ENCODE data around the gene RABGGTB. TPM values are rescaled to one million over a fixed set of nuclear protein-coding genes. Genes with fewer than 3 reads are reported as not detected.

The RABGGTB gene
- total and polyA plus RNA-seq, 2 experiments from 2014 or later = 26.9 to 75.0 TPM

DNA sequence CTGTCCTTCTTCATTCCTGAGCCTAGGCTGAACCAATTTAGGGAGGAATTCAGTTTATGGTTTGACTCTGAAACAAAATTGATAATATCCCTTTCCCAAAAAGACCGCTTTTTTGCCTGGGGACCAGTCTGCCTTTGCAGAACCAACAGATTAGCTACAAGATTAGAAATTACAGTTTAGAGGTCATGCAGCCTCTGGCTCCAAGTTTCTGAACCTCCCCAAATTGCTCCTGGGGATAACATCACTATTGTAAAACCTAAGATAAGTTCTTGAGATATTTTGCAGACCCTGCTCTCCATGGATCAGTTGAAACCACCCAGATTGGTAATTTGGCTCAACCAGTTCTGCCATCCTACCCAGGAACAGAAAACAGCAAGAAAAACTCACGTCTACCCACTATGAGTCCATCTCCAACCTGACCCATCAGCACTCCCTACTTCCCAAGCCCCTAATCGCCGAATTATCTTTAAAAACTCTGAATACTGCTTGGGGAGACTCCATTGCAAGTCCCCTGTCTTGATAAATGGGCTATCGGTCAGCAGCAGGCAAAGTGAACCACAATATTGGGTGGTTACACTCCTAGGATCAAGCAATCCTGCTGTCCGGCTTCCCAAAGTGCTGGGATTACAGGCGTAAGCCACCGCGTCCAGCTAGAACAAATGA lies 605 bp upstream of the RABGGTB start:
- Histone ChIP-seq H3K9me2 (ENCODE audit: insufficient read depth) (no peaks in the 10 kb centered on the region), H3K4me3 (peak overlapping the region; percentile 98), H3K9me3 (ENCODE audit: low read depth) (no peaks in the 10 kb centered on the region), H2AFZ (peak overlapping the region; percentile 97), H3K4me2 (ENCODE audit: unreplicated experiment) (peak overlapping the region; percentile 88), H3F3A (ENCODE audit: insufficient read depth) (peaks cover 42% of the 10 kb centered on the region), H4K20me1 (ENCODE audit: insufficient read depth) (peaks cover 13% of the 10 kb centered on the region), H3K27ac (peak overlapping the region; percentile 70), H3K79me2 (ENCODE audit: insufficient read depth) (peaks cover 45% of the 10 kb centered on the region), H3K9ac (peak overlapping the region; percentile 96), H3K4me1 (ENCODE audit: insufficient read depth) (peaks cover 24% of the 10 kb centered on the region), H3K36me3 (ENCODE audit: low read depth) (peaks cover 25% of the 10 kb centered on the region; the same call in 1 of the 2 replicates), H3K27me3 (replicated peaks; ENCODE audit: insufficient read depth) (no peaks in the 10 kb centered on the region)
- no peak for TF ChIP-seq EZH2 (IDR thresholded peaks at IDR 0.05; ENCODE audit: insufficient read depth, poor library complexity, severe bottlenecking)
- TF ChIP-seq EZH2phosphoT487 (IDR thresholded peaks at IDR 0.05; ENCODE audit: insufficient read depth, low read depth) = no peak
- in situ Hi-C loops (cut with MboI) = no loop called here
- DNase-seq = no peak
- 12 to 13% methylated on average over 9 of the region's 9 CpGs for WGBS, 2 experiments (ENCODE audit: low coverage in 1 of 2, low lambda C conversion rate in 2 of 2, missing lambda C conversion rate in 2 of 2)

- H3K9me2 ChIP-seq (ENCODE audit: insufficient read depth) = no peaks in the 10 kb centered on the region
- H3K4me2 ChIP-seq (ENCODE audit: unreplicated experiment) = peak overlapping the region; percentile 88
- DNase-seq = peak; percentile 36
- TF ChIP-seq EZH2phosphoT487 (IDR thresholded peaks at IDR 0.05; ENCODE audit: insufficient read depth, low read depth) (no peak), EZH2 (IDR thresholded peaks at IDR 0.05; ENCODE audit: insufficient read depth, poor library complexity, severe bottlenecking) (no peak)
- H4K20me1 ChIP-seq (ENCODE audit: insufficient read depth) = peaks cover 27% of the 10 kb centered on the region
- H3K27ac ChIP-seq = peak overlapping the region; percentile 70
- H3K36me3 ChIP-seq (ENCODE audit: low read depth) = peaks cover 41% of the 10 kb centered on the region
- in situ Hi-C loops (cut with MboI) = no loop called here
- H3K9ac ChIP-seq = peak overlapping the region; percentile 96
- H3K27me3 ChIP-seq (replicated peaks; ENCODE audit: insufficient read depth) = no peaks in the 10 kb centered on the region
- peaks cover 60% of the 10 kb centered on the region for H3K79me2 ChIP-seq (ENCODE audit: insufficient read depth)
- H3K4me1 ChIP-seq (ENCODE audit: insufficient read depth) = peaks cover 32% of the 10 kb centered on the region
- H3K4me3 ChIP-seq = peak overlapping the region; percentile 98
- H2AFZ ChIP-seq = no peak overlapping the region; the same call in 1 of the 2 replicates
- H3K9me3 ChIP-seq (ENCODE audit: low read depth) = no peaks in the 10 kb centered on the region
- peaks cover 58% of the 10 kb centered on the region for H3F3A ChIP-seq (ENCODE audit: insufficient read depth)
- 1 to 2% methylated on average over 10 of the region's 10 CpGs for WGBS, 2 experiments (ENCODE audit: low coverage in 1 of 2, low lambda C conversion rate in 2 of 2, missing lambda C conversion rate in 2 of 2)
Measured at GRCh38 chr1:75786901-75787493, 941 bp downstream of the RABGGTB start.

DNA sequence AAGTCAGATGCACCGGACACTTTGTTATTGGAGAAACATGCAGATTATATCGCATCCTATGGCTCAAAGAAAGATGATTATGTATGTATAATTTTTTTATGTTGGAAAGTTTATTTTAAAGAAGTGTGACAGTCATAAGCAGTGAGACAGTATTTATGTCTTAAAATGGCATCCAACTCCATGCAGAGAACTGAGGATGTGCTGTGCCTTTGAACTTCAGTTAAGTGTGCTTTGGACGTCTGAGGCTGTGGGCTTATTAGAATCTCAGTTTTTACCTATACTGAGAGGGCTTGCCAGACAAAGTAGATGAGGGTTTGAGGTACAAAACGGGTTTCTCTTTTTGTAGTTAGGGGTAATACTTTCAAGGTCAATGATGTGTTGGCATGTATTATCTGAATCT lies 1.5 kb downstream of the RABGGTB start:
- 4% methylated on average over 4 of the region's 4 CpGs for WGBS, 2 experiments (ENCODE audit: low coverage in 1 of 2, low lambda C conversion rate in 2 of 2, missing lambda C conversion rate in 2 of 2)
- Histone ChIP-seq H3K27ac (peak overlapping the region; percentile 70), H3K36me3 (ENCODE audit: low read depth) (peaks cover 46% of the 10 kb centered on the region)

DNA sequence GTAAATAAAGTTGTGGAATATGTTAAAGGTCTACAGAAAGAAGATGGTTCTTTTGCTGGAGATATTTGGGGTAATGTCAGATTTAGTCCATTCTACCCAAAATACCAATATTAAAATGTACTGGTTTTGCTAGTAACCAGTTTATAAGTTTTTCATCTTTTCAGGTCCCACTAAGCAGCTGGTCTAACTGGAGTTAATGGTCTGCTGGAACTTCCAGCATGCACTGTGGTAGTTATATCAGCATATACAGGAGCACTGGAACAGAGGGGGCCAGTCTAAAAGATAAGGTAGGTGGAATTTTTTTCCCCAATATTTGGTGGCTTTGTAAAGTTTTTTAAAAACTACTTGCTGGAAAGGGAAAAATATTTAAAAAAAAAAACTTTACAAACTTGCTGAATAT lies 3.9 kb downstream of the RABGGTB start:
- Histone ChIP-seq H3K9ac (peak overlapping the region; percentile 96), H3K36me3 (ENCODE audit: low read depth) (peaks cover 68% of the 10 kb centered on the region), H3F3A (ENCODE audit: insufficient read depth) (peaks cover 86% of the 10 kb centered on the region), H3K4me3 (peak overlapping the region; percentile 98), H4K20me1 (ENCODE audit: insufficient read depth) (peaks cover 32% of the 10 kb centered on the region), H3K9me3 (ENCODE audit: low read depth) (no peaks in the 10 kb centered on the region), H2AFZ (no peak overlapping the region), H3K4me2 (ENCODE audit: unreplicated experiment) (peak overlapping the region; percentile 88), H3K79me2 (ENCODE audit: insufficient read depth) (peaks cover 67% of the 10 kb centered on the region), H3K27me3 (replicated peaks; ENCODE audit: insufficient read depth) (no peaks in the 10 kb centered on the region), H3K4me1 (ENCODE audit: insufficient read depth) (peaks cover 32% of the 10 kb centered on the region), H3K9me2 (ENCODE audit: insufficient read depth) (no peaks in the 10 kb centered on the region), H3K27ac (0 out of 2 replicates have a peak overlapping the region, but pooled peaks have one; percentile 15)
- in situ Hi-C loops (cut with MboI) = no loop called here
- TF ChIP-seq EZH2phosphoT487 (IDR thresholded peaks at IDR 0.05; ENCODE audit: insufficient read depth, low read depth) (no peak), EZH2 (IDR thresholded peaks at IDR 0.05; ENCODE audit: insufficient read depth, poor library complexity, severe bottlenecking) (no peak)
- no peak for DNase-seq

More for the DNA sequence above, 1.5 kb downstream of the RABGGTB start:
- Histone ChIP-seq H2AFZ (no peak overlapping the region), H3K4me3 (peak overlapping the region; percentile 98), H3F3A (ENCODE audit: insufficient read depth) (peaks cover 63% of the 10 kb centered on the region), H4K20me1 (ENCODE audit: insufficient read depth) (peaks cover 32% of the 10 kb centered on the region), H3K9ac (peak overlapping the region; percentile 96), H3K27me3 (replicated peaks; ENCODE audit: insufficient read depth) (no peaks in the 10 kb centered on the region), H3K9me3 (ENCODE audit: low read depth) (no peaks in the 10 kb centered on the region), H3K4me2 (ENCODE audit: unreplicated experiment) (peak overlapping the region; percentile 88), H3K9me2 (ENCODE audit: insufficient read depth) (no peaks in the 10 kb centered on the region), H3K79me2 (ENCODE audit: insufficient read depth) (peaks cover 65% of the 10 kb centered on the region), H3K4me1 (ENCODE audit: insufficient read depth) (peaks cover 32% of the 10 kb centered on the region)
- peak; percentile 17 for DNase-seq
- TF ChIP-seq EZH2phosphoT487 (IDR thresholded peaks at IDR 0.05; ENCODE audit: insufficient read depth, low read depth) (no peak), EZH2 (IDR thresholded peaks at IDR 0.05; ENCODE audit: insufficient read depth, poor library complexity, severe bottlenecking) (no peak)
- in situ Hi-C loops (cut with MboI) = no loop called here
